ENCODE results near the gene PPP4R1.

The PPP4R1 gene

DNA sequence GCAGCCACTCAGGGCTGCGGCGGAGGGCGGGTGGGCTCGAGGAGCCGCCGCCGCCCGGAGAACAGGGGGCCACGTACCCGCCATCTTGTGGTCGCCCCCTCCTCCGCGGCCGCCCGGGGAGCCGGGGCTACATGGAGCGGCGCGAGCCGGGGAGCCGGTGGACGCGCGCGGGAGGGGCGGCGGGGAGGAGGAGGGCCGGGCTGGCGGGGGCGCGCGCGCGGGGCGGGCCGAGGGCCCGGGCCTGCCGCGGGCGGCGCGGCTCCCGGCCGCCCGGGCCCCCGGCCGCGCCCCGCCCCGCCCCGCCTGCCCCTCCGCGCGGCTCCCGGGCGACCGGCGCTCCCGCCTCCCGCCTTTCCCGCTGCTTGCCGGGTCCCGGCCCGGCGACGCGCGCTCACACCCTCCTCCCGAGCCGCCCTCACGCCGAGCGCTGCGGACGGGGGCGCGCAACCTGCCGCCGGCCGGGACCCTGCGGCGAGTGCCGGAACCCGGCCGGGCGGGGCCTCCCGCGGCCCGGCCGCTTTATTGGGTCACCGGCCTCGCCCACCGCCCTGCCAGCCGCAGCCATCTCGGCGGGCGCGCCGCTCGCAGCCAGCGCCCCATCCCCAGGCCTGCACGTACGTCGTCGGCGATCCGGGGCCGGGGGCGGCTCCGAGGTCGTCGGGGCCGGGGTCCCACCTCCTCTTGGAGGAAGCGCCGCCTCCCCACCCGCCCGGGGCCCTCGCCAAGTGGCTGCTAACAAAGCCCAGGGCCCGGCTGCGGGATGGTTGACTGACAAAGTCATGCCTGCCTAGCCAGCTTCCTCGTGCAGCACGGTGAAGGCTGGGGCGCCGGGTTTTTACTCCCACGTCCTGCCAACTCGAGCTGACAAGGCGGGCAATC is at the start of gene PPP4R1:
TSS of gene PPP4R1 (minus strand) at position 159 of the 879 bp plus-strand sequence. CDS start at position 84, 75 bp downstream.
- Histone ChIP-seq H3K27me3 (ENCODE audit: insufficient read depth, low read length, poor library complexity, severe bottlenecking) (no peaks in the 10 kb centered on the region), H3K79me2 (ENCODE audit: insufficient read depth, low read length) (peaks cover 51% of the 10 kb centered on the region), H3K4me3 (ENCODE audit: low read length, poor library complexity, severe bottlenecking) (peak within 1 kb of the TSS; percentile 91), H2AFZ (ENCODE audit: low read length) (peak within 1 kb of the TSS; percentile 80), H3K4me1 (ENCODE audit: insufficient read depth, low read length, poor library complexity, severe bottlenecking) (peaks cover 54% of the 10 kb centered on the region), H3F3A (ENCODE audit: low read depth) (peaks cover 6% of the 10 kb centered on the region; the same call in 1 of the 2 replicates), H3K9ac (ENCODE audit: low read depth, low read length, poor library complexity, severe bottlenecking) (peak within 1 kb of the TSS; percentile 84), H3K9me2 (replicated peaks; ENCODE audit: low read depth, low read length) (no peaks in the 10 kb centered on the region), H3K4me2 (ENCODE audit: low read depth, low read length, poor library complexity, severe bottlenecking) (peak within 1 kb of the TSS; percentile 94), H3K9me3 (ENCODE audit: insufficient read depth, low read depth, low read length) (no peaks in the 10 kb centered on the region), H3K36me3 (ENCODE audit: insufficient read depth, low read length) (no peaks in the 10 kb centered on the region), H4K20me1 (ENCODE audit: insufficient read depth, low read length, poor library complexity, severe bottlenecking) (peaks cover 39% of the 10 kb centered on the region)
- TF ChIP-seq EZH2phosphoT487 (IDR thresholded peaks at IDR 0.05; ENCODE audit: borderline replicate concordance) (no peak), CTCF (conservative IDR thresholded peaks at IDR 0.05; ENCODE audit: low read length) (no peak)

- no peak for TF ChIP-seq CTCF (conservative IDR thresholded peaks at IDR 0.05; ENCODE audit: low read length)
- no peak for TF ChIP-seq EZH2phosphoT487 (IDR thresholded peaks at IDR 0.05; ENCODE audit: borderline replicate concordance)
- Histone ChIP-seq H2AFZ (ENCODE audit: low read length) (no peak overlapping the region), H3K79me2 (ENCODE audit: insufficient read depth, low read length) (no peaks in the 10 kb centered on the region), H3K36me3 (ENCODE audit: insufficient read depth, low read length) (no peaks in the 10 kb centered on the region), H4K20me1 (ENCODE audit: insufficient read depth, low read length, poor library complexity, severe bottlenecking) (no peaks in the 10 kb centered on the region), H3K9ac (ENCODE audit: low read depth, low read length, poor library complexity, severe bottlenecking) (no peak overlapping the region), H3K9me3 (ENCODE audit: insufficient read depth, low read depth, low read length) (no peaks in the 10 kb centered on the region), H3K4me3 (ENCODE audit: low read length, poor library complexity, severe bottlenecking) (no peak overlapping the region), H3K27me3 (ENCODE audit: insufficient read depth, low read length, poor library complexity, severe bottlenecking) (no peaks in the 10 kb centered on the region), H3K4me2 (ENCODE audit: low read depth, low read length, poor library complexity, severe bottlenecking) (no peak overlapping the region), H3F3A (ENCODE audit: low read depth) (no peaks in the 10 kb centered on the region), H3K9me2 (replicated peaks; ENCODE audit: low read depth, low read length) (no peaks in the 10 kb centered on the region), H3K4me1 (ENCODE audit: insufficient read depth, low read length, poor library complexity, severe bottlenecking) (no peaks in the 10 kb centered on the region)
These were observed 49.0 kb upstream of the PPP4R1 start for GRCh38 chr18:9663377-9663776.

DNA sequence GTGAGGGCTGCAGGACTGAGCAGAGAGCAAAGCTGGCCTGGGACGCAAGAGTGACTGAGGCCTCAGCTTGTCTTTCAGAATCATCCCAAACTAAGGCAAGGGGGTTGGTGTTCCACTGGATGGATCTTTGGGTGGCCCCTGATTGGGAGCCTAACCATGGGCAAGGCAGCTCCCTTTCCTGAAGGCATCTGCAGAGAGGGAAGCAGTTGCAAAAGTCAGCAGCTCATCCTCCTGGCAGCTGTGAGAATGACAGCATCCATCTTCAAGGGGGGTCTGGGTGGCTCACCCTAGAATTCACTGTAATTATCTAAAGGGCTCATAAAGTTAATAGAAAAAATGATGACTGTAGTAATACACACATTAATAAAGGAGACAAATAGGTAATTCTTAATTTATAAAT is 47.2 kb upstream of the PPP4R1 start:
- Histone ChIP-seq H3K9ac (ENCODE audit: low read depth, low read length, poor library complexity, severe bottlenecking) (no peak overlapping the region), H3K4me1 (ENCODE audit: insufficient read depth, low read length, poor library complexity, severe bottlenecking) (no peaks in the 10 kb centered on the region), H3K79me2 (ENCODE audit: insufficient read depth, low read length) (no peaks in the 10 kb centered on the region), H3K4me2 (ENCODE audit: low read depth, low read length, poor library complexity, severe bottlenecking) (no peak overlapping the region), H3K9me2 (replicated peaks; ENCODE audit: low read depth, low read length) (no peaks in the 10 kb centered on the region), H3F3A (ENCODE audit: low read depth) (no peaks in the 10 kb centered on the region), H3K27me3 (ENCODE audit: insufficient read depth, low read length, poor library complexity, severe bottlenecking) (no peaks in the 10 kb centered on the region), H3K4me3 (ENCODE audit: low read length, poor library complexity, severe bottlenecking) (no peak overlapping the region), H3K36me3 (ENCODE audit: insufficient read depth, low read length) (no peaks in the 10 kb centered on the region), H4K20me1 (ENCODE audit: insufficient read depth, low read length, poor library complexity, severe bottlenecking) (no peaks in the 10 kb centered on the region), H2AFZ (ENCODE audit: low read length) (no peak overlapping the region), H3K9me3 (ENCODE audit: insufficient read depth, low read depth, low read length) (no peaks in the 10 kb centered on the region)
- TF ChIP-seq EZH2phosphoT487 (IDR thresholded peaks at IDR 0.05; ENCODE audit: borderline replicate concordance) (no peak), CTCF (conservative IDR thresholded peaks at IDR 0.05; ENCODE audit: low read length) (no peak; the same call in 1 of the 2 replicates)

Measured in Loucy (cell line).